Putamen (tissue), 1 donor: ENCODE measurements around the gene CPNE6.

Experiments
- DNase-seq: peaks from one replicate; pipeline ENCODE4 v3.0.0-alpha.2; 2016; ENCODE audit warnings: low spot score

The CPNE6 gene

DNA sequence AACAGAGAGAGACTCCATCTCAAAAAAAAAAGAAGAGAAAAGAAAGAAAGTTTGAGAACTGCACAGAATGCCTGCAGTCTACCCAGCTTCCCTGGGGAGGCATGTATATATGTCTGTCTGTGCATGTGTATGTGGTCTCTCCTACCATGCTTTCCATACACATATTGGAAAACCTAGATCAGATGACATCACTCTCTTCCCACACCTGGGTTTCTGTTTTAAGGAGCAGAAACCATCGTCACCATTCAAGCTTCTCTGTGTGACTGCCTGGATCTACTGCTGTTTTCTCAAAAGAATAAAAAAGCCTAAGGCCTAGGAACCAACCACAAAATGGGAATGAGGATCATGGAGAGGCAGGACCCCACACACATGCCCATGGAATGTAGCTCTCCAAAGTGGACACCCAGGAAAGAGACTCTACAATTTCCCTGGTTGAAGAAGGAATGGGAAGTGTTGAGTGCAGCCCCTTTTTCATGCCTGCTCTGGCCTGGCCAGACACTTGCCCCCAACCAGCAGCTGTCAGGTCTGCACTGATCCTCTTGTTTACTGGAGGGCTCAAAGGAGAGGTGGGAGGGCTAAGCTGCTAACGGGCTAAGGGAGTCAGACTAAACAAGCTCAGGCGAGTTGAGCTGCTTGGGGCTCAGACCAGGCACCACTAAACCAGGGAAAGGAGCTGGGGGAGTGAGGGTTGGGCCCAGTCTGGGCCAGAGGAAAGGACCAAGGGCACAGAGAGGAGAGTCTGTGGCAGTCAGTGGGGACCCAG lies 15.0 kb downstream of the CPNE6 start:
- DNase-seq, result no peak

DNA sequence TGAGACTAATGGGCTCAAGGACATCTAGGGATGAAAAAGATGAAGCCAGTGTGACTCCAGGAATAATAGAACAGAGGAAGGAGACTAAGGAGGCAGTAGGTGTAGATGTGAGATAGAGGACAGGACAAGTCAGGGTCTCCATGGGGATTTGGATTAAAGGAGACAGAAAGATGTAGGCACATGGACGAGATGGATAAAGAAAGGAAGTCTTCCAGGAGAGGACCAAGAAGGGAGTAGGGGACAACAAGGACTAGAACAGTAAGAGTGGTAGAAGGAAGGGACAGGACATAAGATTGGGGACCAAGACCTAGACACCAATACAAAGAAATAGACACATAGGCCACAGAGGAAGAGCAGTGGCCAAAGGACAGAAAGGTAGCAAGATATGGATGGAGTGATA lies 15.6 kb downstream of the CPNE6 start:
- no peak for DNase-seq

DNA sequence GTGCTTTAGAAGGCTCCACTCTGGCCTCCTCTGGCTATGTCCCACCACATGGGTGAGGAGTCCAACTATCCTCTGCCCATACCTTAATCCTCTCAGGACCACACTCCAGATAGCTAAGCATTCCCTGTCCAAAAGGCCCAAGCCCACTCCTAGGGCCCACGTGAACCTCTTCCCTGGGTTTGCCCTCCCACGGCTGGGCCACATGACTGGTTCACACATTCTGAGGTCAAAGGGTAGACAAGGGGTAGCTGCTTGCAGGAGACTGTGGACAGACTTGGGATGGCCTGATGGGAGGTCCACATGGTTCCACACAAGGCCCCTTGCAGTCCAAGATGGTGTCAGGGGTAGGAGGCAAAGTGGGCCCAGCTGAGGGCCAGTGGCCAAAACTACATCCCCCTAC lies 16.7 kb downstream of the CPNE6 start:
- no peak for DNase-seq

DNA sequence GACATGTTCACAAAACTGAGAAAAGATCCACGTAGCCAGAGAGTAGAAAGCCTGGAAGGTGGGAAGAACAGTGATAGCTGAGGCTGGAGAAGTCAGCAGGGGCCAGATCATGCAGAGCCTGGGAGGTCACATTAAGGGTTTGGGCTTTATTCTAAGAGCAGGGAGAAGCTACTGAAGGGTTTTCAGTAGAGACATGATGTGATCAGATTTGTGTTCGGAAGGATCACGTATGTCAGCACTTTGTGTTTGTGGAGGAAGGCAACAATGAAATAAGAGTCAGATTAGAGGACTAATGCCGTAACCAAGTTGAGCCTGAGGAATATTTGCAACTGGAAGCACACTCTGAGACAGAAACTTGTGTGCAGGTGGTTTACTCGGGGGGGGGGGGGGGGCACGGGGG lies 18.5 kb downstream of the CPNE6 start:
- DNase-seq, result no peak

DNA sequence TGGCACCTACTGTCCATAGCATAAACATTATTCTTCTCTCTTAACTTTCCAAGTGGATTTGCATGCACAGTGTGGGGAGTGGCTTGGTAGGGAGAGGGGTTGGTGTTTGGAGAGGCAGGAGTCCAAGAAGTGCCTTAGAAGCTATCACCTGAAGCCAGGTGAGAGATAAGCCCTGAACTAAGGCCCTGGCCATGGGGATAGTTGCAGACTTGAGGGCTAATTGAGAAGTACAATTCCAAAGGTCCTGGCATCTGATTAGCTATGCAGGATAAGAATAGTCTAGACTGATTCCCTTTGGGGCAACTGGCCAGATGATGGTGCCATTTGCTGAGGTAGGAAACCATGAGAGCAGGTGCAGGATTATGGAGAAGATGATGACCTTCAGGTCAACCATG lies 20.7 kb downstream of the CPNE6 start:
- DNase-seq, result no peak

DNA sequence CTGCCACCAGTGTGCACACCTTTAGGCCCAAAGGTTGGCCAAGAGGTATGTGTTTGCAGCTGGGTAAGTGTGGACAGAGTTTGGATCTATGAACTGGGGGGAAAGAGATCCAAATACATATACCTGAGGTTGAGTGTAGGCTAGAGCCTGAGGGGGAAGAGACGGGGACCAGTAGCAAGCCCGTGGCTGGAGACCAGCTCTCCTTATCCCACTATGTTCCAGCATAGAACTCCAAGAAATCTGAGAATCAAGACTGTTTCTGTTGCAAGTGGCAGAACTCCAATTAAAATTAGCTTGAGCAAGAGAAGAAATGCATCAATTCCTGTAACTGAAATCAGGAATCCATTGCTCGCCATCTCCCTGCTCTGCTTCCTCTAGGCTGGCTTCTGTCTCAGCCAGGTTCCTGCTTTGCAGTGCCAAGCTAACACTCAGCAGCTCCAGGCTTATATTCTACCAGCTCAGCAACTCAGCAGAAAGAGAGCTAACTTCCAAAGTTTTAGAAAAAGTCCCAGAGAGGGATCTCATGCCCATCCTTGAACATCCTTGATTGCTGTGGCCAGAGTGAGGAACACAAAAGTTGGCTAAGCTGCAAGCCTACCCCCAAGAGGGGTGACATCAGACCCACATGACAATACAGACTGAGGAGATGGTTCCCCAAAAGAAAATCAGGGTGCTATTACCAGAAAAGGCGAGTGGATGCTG lies 21.3 kb downstream of the CPNE6 start:
- DNase-seq, result no peak

DNA sequence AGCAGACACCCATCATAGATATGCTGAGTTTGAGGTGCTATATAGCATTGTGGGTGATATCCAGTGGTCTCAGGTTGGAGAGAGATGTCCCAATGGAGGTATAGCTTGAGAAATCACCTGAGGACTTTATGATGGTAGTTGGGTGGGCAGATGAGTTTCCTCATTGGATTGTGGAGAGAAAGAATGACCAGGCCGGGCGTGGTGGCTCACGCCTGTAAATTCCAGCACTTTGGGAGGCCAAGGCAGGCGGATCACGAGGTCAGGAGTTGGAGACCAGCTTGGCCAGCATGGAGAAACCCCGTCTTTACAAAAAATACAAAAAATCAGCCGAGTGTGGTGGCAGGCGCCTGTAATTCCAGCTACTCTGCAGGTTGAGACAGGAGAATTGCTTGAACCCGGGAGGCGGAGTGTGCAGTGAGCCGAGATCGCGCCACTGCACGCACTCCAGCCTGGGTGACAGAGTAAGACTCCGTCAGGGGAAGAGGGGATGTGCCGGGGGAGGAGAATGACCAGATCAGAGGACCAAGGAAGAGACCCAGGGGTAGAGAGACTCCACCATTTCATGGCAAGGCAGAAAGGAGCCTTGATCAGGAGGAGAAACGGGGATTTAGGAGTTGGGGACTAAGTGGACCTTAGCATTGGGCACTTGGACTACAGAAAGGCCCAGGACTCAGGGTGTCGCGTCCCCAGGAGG lies 22.0 kb downstream of the CPNE6 start:
- DNase-seq, result no peak

DNA sequence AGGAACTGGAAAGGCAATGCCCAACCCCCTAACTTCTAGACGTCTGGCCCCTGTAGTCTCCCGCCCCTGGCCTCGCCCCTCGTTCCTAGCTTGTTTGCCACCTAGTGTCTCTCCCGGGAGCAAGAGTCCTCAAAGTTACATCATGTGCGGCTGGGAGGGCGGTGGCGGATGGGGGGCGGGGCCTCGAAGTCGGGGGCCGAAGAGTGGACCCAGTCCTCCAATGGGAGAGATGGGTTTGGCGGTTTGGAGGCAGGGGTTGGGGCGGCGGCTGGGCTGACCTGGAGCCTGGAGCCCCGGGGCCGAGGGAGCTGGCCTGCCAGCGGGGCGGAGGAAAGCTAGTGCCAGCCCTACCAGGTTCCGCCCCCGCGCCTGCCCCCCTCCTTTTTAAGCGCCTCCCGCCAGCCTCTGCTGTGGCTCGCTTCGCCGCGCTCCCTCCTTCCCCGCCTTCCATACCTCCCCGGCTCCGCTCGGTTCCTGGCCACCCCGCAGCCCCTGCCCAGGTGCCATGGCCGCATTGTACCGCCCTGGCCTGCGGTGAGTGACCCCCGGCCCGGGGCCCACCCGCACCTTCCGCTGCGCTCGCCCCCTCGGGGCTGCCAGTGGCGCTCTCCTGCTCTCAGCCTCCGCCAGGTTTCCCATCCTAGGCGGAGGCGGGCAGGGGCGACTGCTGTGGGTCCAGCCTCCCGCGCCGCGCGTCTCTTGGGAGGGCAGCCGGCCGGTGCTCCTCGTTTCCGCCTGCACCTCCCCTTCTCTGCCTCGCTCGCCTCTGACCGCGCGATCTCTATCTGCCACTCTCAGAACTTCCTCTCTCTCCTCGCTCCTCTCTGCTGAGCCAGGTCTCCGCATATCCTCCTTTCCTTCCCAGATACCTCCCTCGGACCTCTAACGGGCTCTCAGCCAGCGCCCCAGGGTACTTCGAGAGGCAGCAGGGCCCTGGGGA lies 22.8 kb downstream of the CPNE6 start, which contains the start of gene PCK2:
Gene PCK2, plus strand, starts transcription at position 411 of the 940 bp plus-strand sequence. Its CDS starts 95 bp downstream, at position 506.
- peak; percentile 54 for DNase-seq

DNA sequence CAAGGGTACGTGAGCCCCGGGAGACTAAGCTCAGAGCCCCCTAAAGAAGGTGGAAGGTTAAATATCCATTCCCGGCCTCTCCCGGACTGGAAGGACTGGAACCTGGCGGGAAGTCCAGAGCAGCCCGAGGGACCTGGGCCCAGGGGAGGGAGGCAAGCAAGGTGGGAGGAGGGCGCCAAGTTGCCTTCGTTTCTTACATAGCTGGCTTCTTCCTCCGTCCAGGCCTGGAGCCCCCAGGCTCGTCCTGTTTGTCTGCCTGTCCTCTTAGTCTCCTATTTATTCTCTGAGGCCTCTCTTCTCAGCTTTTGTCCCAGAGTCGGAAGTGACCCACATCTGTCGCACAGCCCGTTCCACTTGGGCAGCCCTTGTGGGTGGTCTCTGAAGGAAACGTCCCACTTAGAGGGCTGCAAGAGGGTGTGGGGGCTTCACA lies 23.5 kb downstream of the CPNE6 start:
- no peak for DNase-seq

DNA sequence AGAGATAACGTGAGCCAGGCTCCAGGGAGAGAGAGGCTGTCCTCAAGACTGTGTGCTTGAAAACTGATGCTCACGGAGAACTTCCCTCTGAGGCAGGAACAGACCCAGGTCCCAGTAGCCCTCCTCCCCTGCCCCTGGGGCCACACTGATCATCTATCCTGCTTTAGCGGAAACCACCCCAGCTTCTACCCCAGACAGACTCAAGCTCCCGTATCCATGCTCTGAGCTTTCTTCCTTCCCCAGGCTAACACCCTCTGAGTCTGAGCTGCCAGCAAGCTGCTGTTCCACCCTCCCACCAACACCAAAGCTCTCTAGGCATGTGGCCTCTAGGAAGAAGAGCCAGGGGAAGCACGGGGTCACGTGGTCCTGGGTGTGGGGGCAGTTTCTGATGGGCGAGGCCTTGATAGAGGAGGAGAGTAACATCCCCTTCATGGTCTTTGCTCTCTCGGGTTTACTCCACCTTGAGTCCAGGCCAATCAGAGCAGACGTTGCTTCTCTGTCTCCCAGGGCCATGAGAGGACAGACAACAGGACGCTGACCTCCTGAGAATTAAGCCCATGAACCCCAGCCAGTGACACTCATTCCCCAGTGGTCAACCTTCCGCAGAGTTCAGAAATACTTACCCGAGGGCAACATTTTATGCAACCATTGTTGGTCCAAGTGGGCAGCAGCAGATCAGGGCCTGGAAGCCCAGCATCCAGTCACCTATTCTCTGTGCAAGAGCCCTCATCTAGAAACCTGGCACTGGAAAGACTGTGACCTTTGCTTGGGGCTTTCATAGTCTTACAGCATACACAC lies 24.1 kb downstream of the CPNE6 start:
- no peak for DNase-seq

DNA sequence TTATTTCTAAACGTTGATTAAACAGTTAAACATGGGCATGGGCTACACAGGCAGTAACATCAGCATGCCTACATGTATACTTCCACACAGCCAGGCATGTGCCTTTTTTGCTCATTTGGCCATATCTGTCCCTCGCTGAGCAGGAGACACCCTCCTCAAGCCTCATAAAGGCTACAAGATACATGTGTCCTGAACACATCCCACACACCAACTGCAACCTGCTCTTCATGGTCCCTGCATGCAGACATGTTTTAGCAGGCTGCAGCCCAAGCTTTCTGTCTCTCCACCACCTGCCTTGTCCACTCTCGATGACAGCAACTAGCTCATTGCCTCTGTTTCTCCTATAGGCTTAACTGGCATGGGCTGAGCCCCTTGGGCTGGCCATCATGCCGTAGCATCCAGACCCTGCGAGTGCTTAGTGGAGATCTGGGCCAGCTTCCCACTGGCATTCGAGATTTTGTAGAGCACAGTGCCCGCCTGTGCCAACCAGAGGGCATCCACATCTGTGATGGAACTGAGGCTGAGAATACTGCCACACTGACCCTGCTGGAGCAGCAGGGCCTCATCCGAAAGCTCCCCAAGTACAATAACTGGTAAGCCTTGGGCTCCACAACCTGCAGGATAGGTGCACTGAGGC lies 25.3 kb downstream of the CPNE6 start:
- DNase-seq, result no peak

DNA sequence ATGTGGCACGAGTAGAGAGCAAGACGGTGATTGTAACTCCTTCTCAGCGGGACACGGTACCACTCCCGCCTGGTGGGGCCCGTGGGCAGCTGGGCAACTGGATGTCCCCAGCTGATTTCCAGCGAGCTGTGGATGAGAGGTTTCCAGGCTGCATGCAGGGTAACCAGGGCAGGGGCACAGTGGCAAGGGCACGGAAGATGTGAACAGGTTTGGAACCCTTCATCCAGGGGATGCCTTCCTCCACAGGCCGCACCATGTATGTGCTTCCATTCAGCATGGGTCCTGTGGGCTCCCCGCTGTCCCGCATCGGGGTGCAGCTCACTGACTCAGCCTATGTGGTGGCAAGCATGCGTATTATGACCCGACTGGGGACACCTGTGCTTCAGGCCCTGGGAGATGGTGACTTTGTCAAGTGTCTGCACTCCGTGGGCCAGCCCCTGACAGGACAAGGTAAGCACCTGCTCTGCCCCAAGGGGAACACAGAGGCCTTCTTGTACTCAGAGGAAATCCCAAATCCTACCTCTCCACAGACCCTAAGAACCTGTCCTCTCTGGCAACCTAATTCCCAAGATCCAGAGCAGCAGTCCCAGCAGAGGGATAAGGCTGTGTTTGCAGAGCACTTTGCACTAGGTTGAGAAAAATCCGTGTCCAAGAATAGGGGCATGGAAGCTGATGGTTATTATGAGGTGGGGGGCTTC lies 27.0 kb downstream of the CPNE6 start:
- DNase-seq, result no peak

DNA sequence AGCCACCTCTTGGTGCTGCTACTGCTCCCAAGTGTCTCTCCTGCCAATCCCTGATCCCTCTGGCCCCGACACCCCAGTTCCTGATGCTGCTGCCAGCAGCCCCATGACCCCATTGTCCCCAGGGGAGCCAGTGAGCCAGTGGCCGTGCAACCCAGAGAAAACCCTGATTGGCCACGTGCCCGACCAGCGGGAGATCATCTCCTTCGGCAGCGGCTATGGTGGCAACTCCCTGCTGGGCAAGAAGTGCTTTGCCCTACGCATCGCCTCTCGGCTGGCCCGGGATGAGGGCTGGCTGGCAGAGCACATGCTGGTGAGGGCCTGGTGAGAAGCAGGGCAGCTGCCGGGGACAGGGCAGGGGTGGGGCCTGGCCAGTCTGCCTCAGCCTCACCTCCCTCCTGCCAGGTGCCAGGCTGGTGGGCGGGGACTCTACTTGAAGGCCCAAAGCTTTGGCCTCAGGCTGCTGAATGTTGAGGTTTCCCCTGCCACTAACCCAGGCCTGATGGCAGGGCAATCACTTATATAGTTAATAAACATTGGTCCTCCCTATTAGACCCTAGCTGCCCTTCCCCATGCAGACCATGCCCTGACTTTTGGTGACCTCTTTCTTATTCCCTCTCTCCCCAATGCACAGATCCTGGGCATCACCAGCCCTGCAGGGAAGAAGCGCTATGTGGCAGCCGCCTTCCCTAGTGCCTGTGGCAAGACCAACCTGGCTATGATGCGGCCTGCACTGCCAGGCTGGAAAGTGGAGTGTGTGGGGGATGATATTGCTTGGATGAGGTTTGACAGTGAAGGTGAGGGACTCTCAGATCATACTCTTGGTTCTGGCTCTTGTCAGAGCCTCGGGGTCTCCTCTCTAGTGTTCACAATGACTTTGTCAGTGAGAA lies 27.8 kb downstream of the CPNE6 start:
- DNase-seq, result no peak

DNA sequence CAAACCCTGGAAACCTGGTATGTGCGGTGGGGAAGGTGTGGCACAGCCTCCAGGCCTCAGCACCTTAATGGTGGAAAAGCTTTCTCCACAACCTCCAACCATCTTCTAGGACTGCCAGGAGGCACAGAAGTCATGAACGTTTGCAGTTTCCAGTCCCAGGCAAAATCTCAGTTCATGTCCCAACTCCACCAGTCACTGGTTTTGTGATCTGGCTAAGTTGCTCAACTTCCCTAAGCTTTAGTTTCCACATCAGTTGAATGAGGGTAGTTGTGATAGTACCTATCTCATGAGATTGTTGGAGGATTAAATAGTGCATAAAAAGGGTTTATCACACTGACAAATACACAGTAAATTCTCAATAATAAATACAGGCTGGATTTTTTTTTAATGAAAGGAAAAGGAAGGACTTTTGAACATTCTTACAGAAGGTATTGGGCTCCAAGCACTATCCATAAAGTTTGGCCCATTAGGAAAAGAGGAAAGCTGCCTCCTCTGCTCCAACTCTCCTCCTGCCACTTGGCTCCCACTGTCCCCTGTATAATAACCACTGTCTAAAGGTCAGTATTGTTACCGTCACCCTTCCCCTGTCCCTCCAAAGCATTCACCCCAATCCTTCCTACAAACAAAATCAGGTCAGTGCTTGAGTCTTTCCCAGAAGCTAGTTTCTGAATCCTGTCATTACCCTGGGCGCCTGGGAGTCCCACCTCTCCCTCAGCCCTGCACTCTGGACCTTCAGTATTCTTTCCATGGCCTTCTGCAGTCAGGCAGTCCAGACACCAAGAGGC lies 29.0 kb downstream of the CPNE6 start:
- DNase-seq, result no peak

DNA sequence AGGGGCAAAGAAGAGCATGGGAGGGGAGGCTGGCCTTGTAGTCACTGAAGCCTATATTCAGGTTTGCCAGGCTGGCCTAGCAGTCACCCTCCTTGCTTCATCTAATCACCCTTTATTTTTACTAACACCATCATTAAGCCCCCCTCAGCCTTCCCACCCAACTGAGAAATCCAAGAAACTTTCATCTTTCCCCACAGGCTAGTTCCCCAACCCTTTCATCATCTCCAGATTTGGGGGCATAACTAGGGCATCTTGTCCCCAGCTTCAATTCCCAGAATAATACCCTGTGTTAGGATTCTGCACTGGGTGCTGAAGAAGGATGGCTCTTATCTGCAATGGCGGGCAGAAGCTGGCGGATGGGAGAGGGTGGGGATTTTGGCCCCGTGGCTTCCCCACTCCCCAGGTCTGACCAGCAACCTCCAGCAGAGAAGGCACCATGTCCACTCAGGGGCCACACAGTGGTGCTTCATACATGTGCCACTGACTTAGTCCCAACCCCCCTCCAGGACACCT lies 29.7 kb downstream of the CPNE6 start:
- no peak for DNase-seq

DNA sequence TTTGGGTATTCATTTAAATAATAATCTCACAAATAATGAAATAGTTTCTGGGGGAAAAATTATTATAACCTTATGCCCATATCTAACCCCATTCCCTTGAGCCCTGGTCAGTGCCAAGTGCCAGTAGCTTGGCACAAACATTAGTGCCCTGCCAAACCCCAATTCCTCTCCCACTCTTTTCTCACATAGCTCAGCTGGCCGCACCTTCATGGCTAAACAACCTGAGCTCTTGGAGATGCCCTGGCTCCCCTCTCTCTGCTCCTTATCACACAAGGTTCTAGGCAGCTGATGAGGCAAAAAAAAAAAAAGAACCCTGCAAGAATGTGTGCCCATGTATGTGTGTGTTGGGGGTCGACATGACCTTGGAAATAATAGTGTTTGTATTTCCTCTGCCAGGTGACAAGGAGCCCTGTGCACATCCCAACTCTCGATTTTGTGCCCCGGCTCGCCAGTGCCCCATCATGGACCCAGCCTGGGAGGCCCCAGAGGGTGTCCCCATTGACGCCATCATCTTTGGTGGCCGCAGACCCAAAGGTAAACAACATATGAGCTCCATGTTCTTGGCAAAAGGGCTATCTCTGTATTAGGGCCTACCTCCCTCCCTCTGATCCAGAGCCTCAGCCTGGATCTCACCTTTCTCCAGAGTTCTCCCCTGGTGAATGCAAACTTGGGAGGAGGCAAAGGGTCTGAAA lies 31.1 kb downstream of the CPNE6 start:
- DNase-seq, result no peak

DNA sequence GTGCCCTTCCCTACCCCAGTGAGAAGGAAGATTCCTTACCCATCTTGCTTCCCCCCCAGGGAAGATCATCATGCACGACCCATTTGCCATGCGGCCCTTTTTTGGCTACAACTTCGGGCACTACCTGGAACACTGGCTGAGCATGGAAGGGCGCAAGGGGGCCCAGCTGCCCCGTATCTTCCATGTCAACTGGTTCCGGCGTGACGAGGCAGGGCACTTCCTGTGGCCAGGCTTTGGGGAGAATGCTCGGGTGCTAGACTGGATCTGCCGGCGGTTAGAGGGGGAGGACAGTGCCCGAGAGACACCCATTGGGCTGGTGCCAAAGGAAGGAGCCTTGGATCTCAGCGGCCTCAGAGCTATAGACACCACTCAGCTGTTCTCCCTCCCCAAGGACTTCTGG lies 32.1 kb downstream of the CPNE6 start:
- no peak for DNase-seq
